ENCODE data around the gene CEP295NL. TPM values are rescaled to one million over a fixed set of nuclear protein-coding genes. Genes with fewer than 3 reads are reported as not detected.
A peak's percentile ranks its signal among the peaks of the same experiment; 100 is the strongest.

CEP295NL gene
- total RNA-seq, 1 donor from 2014 or later, result 1.3 TPM

DNA sequence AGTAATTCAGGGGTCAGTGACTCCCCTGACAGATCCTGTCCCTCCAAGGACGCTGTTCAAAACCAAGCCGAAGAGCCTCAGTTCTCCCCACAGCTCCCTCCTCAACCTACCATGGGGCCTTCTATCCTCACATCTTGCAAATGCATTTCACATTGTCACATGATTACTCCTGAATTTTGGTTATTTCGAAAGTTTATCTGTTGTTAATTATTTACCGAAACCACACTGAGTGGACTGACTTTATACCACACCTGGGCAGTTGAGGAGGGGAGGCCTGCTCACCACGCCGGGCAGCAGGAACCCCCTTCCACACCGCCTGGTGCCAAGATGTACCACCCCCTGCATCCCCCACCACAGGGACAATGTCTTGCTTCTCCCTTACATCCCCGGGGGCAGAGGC lies 17.5 kb upstream of the CEP295NL start:
- Mint-ChIP-seq H3K27ac (ENCODE audit: unreplicated experiment) (peak overlapping the region; percentile 10), H3K36me3 (ENCODE audit: low read depth) (no peaks in the 10 kb centered on the region), H3K4me3 (ENCODE audit: unreplicated experiment) (no peak overlapping the region), H3K27me3 (ENCODE audit: low read depth) (no peaks in the 10 kb centered on the region), H3K9me3 (ENCODE audit: low read depth) (no peaks in the 10 kb centered on the region), H3K4me1 (ENCODE audit: low read depth) (peaks cover 74% of the 10 kb centered on the region)
- no peak for DNase-seq (ENCODE audit: low spot score)
- no peak for TF ChIP-seq CTCF (IDR thresholded peaks at IDR 0.05)

DNA sequence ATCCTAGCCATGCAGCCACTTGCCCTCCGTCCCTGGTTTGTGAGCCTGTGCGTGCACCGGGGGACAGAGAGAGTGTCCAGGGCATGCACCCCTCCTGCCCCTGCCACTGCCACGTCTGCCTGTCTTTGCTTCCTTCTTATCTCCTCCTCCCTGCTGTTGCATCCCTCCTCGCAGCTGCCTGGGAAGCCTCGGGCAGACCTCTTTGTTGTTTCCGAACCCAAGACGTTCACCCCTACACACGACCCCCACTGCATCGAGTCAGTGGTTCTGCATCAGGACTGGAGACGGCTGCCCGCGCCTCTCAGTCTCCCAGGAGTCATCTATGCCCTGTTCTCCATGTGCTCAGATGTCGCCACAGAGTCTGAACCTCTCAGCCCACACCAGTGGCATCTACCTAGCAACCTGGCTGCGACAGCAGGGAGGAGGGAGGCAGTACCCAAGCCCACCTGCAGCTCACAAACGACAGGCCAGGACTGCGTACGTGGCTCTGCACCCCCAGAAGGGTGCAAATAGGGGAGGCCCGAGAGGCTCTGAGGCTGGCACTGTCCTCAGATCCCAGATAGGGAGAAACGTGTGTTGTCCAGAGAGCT lies 17.0 kb upstream of the CEP295NL start:
- Mint-ChIP-seq H3K9me3 (ENCODE audit: low read depth) (no peaks in the 10 kb centered on the region), H3K4me1 (ENCODE audit: low read depth) (peaks cover 78% of the 10 kb centered on the region), H3K4me3 (ENCODE audit: unreplicated experiment) (no peak overlapping the region), H3K36me3 (ENCODE audit: low read depth) (no peaks in the 10 kb centered on the region), H3K27ac (ENCODE audit: unreplicated experiment) (peak overlapping the region; percentile 73), H3K27me3 (ENCODE audit: low read depth) (no peaks in the 10 kb centered on the region)
- no peak for TF ChIP-seq CTCF (IDR thresholded peaks at IDR 0.05)
- no peak for DNase-seq (ENCODE audit: low spot score)

GRCh38 chr17:78918979-78919378 lies 16.0 kb upstream of the CEP295NL start:
- peak overlapping the region; percentile 75 for H3K27ac Mint-ChIP-seq (ENCODE audit: unreplicated experiment)
- H3K27me3 Mint-ChIP-seq (ENCODE audit: low read depth), result no peaks in the 10 kb centered on the region
- no peak overlapping the region for H3K4me3 Mint-ChIP-seq (ENCODE audit: unreplicated experiment)
- H3K36me3 Mint-ChIP-seq (ENCODE audit: low read depth), result no peaks in the 10 kb centered on the region
- DNase-seq (ENCODE audit: low spot score), result no peak
- peaks cover 78% of the 10 kb centered on the region for H3K4me1 Mint-ChIP-seq (ENCODE audit: low read depth)
- no peaks in the 10 kb centered on the region for H3K9me3 Mint-ChIP-seq (ENCODE audit: low read depth)
- no peak for TF ChIP-seq CTCF (IDR thresholded peaks at IDR 0.05)

- TF ChIP-seq CTCF (IDR thresholded peaks at IDR 0.05), result no peak
- no peak for DNase-seq (ENCODE audit: low spot score)
- peak overlapping the region; percentile 9 for H3K27ac Mint-ChIP-seq (ENCODE audit: unreplicated experiment)
Observed at GRCh38 chr17:78917451-78918275, 14.7 kb upstream of the CEP295NL start.

DNA sequence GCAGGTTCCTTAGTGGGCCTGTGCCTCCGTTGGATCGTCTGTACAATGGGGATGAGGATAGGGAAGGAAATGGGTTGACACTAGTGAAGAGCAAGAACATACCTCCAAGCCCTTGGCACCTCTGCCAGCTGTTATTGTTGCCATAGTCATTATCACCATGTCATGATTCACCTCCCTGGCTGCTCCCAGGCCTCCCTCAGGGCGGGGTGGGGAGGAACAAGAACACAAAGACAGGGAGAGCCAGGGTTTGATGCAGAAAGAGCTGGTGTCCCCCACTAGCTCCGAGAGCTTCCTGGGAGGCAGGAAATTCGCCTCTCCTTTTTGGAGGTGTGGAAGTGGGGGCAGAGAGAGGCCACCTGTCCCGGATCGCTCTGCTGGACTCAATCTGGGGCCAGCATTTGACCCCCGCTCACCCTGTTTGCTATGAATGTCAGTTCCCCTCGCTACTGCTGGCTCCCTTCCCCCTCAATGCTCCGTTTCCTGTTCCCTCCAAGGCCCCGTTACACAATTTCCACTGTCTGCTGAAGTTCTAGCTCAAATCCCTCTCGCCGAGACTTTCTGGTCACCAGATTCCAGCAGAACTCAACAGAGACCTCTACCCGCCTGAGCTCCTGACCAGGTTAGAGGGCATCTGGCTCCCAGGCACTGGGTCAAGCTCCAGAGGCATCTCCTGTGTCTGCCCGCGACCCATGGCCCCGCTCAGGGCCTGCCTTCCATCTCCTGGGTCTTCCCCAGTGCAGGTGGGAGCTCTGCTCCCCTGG lies 13.1 kb upstream of the CEP295NL start:
- Mint-ChIP-seq H3K9me3 (ENCODE audit: low read depth) (no peaks in the 10 kb centered on the region), H3K27ac (ENCODE audit: unreplicated experiment) (peak overlapping the region; percentile 90)
- no peak for DNase-seq (ENCODE audit: low spot score)

More at GRCh38 chr17:78917451-78918275, 14.7 kb upstream of the CEP295NL start:
- H3K9me3 Mint-ChIP-seq (ENCODE audit: low read depth), result no peaks in the 10 kb centered on the region
- peaks cover 67% of the 10 kb centered on the region for H3K4me1 Mint-ChIP-seq (ENCODE audit: low read depth)
- no peaks in the 10 kb centered on the region for H3K36me3 Mint-ChIP-seq (ENCODE audit: low read depth)
- H3K27me3 Mint-ChIP-seq (ENCODE audit: low read depth), result no peaks in the 10 kb centered on the region
- H3K4me3 Mint-ChIP-seq (ENCODE audit: unreplicated experiment), result no peak overlapping the region

More for the DNA sequence above, 13.1 kb upstream of the CEP295NL start:
- Mint-ChIP-seq H3K36me3 (ENCODE audit: low read depth) (peaks cover 3% of the 10 kb centered on the region), H3K4me1 (ENCODE audit: low read depth) (peaks cover 55% of the 10 kb centered on the region), H3K4me3 (ENCODE audit: unreplicated experiment) (peak overlapping the region; percentile 43), H3K27me3 (ENCODE audit: low read depth) (no peaks in the 10 kb centered on the region)
- TF ChIP-seq CTCF (IDR thresholded peaks at IDR 0.05), result no peak
